CD4-positive, alpha-beta T cell treated with Interferon gamma for 1 hour (primary cell): ENCODE data around the gene OR13F1.
"Not testable (repeated sequence)": the region's sequence is repeated elsewhere in the genome, so short reads cannot be mapped to it uniquely, and the experiment has no call there.

Source experiments
- DNase-seq: peaks from one replicate; pipeline ENCODE4 v3.0.0-alpha.2; 2020

The OR13F1 gene, protein sequence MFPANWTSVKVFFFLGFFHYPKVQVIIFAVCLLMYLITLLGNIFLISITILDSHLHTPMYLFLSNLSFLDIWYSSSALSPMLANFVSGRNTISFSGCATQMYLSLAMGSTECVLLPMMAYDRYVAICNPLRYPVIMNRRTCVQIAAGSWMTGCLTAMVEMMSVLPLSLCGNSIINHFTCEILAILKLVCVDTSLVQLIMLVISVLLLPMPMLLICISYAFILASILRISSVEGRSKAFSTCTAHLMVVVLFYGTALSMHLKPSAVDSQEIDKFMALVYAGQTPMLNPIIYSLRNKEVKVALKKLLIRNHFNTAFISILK

DNA sequence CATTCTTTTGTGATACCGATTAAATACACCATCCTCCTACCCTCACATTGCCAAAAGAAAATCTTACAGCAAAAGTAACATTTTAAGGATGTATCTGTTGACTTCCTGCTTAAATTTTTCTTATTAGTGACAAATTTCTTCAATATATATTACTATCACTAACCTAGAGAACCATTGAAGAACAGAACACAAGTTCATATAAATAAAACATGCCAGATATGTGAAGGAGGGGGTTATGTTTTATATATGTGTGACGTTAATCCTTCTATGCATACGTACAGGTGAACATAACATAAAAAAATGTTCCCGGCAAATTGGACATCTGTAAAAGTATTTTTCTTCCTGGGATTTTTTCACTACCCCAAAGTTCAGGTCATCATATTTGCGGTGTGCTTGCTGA lies at the start of gene OR13F1:
OR13F1 (plus strand) TSS at position 301 of the 400 bp plus-strand sequence; CDS start at position 301, 0 bp downstream.
- DNase-seq = no peak

DNA sequence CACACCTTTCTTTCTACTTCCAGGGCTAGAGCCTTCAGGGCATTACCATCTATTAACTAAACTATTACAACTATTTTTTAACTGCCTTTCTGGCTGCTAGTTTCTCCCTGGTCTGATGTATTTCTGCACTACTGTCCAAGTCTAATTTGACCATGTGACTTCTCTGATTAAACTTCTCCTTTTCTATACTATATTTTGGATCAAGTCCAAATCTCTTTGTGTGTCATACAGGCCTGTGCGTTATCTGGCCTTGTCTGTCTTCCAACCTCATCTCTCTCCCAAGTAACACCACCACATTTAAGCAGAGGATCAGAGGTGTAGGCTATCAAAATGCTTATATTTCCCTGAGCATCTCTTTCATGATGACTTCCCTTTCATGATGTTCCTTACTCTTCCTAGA lies 47.2 kb upstream of the OR13F1 start:
- DNase-seq = no peak

GRCh38 chr9:104463864-104464263 lies 40.2 kb upstream of the OR13F1 start:
- no peak for DNase-seq

DNA sequence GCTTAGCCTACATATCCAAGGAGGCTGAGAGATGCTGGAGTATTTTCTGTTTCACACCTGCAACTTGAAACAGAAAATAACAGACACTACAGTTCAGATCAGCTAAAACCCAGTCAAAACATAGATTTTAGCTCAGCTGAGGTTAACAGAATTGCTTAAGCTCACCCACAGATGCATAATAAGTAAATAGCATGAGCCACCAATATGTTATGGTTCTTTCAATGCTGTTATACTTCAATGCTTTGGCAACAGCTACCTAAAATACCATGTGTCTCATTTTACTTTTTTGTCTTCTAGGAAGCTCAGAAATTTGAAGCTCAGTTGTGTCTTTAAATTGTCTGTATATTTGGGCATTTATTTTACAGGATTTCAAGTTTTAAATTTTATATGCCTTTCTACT lies 35.8 kb upstream of the OR13F1 start:
- DNase-seq = no peak

- no peak for DNase-seq
Observed at GRCh38 chr9:104482921-104483570, 21.0 kb upstream of the OR13F1 start.

DNA sequence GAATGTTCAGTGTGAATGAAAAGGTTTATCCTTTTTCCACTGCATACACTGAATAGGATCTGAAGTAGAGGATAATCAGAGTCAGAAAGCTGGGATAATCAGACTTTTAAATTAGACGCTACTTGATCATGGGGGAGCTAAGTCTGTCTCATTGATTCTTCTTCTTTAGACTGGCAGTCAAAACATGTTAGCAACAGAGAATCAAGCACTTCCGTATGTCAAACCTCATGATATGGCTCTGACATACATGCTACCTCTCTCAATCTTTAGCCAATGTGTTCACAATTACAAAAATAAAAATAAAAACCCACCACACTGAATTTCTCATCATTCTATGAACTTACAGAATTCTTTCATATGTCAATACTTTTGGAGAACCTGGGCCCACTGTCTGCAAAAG lies 19.0 kb upstream of the OR13F1 start:
- DNase-seq = no peak

- DNase-seq = no peak
Observed at GRCh38 chr9:104494808-104495207, 9.3 kb upstream of the OR13F1 start.

- DNase-seq = no peak
Observed at GRCh38 chr9:104503440-104503839, 623 bp upstream of the OR13F1 start.

DNA sequence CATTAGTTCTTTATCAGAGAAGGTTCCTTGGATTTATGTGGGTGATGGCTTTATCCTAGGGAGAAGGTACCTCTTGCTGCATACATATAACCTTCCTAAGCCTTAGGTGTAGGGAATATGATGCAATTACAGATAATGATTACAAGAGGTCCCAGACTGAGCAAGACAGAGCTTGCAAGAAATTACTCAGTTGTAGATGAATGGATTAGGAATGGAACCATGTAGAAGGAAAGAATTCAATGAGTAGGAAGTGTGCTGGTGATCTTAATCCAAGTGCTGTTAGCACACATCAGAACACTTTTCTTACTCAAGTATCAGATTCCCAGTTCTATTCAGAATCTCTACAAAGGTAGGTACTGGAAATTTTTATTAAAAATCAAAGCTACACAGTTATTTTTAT lies 2.5 kb downstream of the OR13F1 start:
- DNase-seq = no peak

- DNase-seq = no peak
Observed at GRCh38 chr9:104514901-104515300, 10.8 kb downstream of the OR13F1 start.

- DNase-seq = not testable (repeated sequence)
Observed at GRCh38 chr9:104520241-104520640, 16.2 kb downstream of the OR13F1 start.

- DNase-seq = no peak
Observed at GRCh38 chr9:104527109-104527508, 23.0 kb downstream of the OR13F1 start, which contains the start of gene OR13C4. Gene OR13C4, minus strand, starts transcription at chr9:104527209. Its CDS starts 0 bp downstream, at chr9:104527209.

DNA sequence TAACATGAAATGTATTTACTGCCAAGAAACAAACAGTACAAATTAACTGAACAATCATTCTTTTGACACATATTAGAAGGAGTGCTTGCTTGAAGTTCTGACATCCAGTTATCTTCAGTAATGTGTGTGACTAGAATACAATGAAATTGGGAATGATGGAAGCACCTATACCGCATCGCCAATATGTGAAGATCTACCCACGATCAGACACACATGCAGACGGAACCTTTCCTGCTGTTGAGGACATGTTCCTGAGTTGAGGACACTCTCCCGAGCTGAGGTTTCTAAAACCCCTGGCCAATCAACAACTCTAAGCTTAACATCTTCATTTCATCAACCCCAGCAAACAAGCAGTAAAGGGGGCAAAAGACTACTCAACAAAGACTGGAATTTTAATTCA lies 32.7 kb downstream of the OR13F1 start, which contains the start of gene OR13C3:
OR13C3 (minus strand) TSS at position 101 of the 400 bp plus-strand sequence. CDS start 133 bp downstream, outside the sequence.
- no peak for DNase-seq

DNA sequence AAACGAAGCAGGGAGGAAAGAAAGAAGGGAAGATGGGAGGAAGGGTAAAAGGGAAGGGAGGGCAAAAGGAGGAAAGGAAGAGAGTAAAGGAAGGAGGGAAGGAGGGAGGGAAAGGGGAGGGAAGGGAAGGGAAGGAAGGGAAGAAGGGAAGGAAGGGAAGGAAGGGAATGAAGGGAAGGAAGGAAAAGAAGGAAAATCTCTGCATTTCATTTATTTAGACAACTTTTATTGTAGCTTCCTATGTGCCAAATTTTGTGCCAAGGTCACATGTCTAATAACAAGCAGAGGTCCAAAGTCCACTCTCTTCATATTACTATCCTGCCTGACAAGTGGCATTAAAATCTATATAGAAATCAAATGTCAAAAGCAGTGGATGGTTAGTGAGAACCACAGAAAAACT lies 35.2 kb downstream of the OR13F1 start:
- no peak for DNase-seq

DNA sequence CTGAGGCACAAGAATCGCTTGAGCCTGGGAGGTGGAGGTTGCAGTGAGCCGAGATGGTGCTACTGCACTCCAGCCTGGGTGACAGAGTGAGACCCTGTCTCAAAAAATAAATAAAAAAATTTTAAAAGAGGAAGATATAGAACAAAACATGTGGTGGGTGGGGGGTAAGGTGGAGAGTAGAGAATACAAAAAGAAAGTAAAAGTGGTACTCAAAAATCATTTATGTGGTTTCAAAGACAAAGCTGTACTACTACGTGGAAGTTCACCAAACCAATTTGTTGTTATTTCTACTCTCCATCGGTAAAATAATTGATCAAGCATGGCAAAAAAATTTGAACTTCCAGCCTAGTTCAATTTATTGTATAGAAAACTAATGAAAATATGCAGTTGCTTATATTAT lies 40.6 kb downstream of the OR13F1 start:
- no peak for DNase-seq

- no peak for DNase-seq
Observed at GRCh38 chr9:104553261-104553660, 49.2 kb downstream of the OR13F1 start.
